MM.1S (cell line): ENCODE data around the gene PRKG1.

ENCODE experiments used
- EZH2 ChIP-seq: fragments of 300-600 bp; sonication (generic); optimal IDR thresholded peaks from 2 replicates; pipeline ENCODE3; 2017; ENCODE audit warnings: low read depth, mild to moderate bottlenecking, antibody characterized with exemption, low read length, mixed read lengths
- EZH2phosphoT487 ChIP-seq: fragments of 300-600 bp; sonication (generic); IDR thresholded peaks from 2 replicates; pipeline ENCODE4 v1.6.1; 2018; ENCODE audit warnings: antibody characterized with exemption, low read length
- TF ChIP-seq, protein P1 (sequence below): fragments of 300-600 bp; sonication (generic); IDR thresholded peaks from 2 replicates; pipeline ENCODE4 v1.5.1; 2016; ENCODE audit warnings: antibody characterized with exemption, low read length, mixed read lengths

GRCh38 chr10:51204066-51204465 is 129.8 kb downstream of the PRKG1 start:
- TF ChIP-seq, protein P1, sequence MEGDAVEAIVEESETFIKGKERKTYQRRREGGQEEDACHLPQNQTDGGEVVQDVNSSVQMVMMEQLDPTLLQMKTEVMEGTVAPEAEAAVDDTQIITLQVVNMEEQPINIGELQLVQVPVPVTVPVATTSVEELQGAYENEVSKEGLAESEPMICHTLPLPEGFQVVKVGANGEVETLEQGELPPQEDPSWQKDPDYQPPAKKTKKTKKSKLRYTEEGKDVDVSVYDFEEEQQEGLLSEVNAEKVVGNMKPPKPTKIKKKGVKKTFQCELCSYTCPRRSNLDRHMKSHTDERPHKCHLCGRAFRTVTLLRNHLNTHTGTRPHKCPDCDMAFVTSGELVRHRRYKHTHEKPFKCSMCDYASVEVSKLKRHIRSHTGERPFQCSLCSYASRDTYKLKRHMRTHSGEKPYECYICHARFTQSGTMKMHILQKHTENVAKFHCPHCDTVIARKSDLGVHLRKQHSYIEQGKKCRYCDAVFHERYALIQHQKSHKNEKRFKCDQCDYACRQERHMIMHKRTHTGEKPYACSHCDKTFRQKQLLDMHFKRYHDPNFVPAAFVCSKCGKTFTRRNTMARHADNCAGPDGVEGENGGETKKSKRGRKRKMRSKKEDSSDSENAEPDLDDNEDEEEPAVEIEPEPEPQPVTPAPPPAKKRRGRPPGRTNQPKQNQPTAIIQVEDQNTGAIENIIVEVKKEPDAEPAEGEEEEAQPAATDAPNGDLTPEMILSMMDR, result no peak
- no peak for TF ChIP-seq EZH2
- no peak for TF ChIP-seq EZH2phosphoT487
